Measurements from ENCODE around the gene DIAPH1.
A peak's percentile ranks its signal among the peaks of the same experiment; 100 is the strongest.

DIAPH1 gene

DNA sequence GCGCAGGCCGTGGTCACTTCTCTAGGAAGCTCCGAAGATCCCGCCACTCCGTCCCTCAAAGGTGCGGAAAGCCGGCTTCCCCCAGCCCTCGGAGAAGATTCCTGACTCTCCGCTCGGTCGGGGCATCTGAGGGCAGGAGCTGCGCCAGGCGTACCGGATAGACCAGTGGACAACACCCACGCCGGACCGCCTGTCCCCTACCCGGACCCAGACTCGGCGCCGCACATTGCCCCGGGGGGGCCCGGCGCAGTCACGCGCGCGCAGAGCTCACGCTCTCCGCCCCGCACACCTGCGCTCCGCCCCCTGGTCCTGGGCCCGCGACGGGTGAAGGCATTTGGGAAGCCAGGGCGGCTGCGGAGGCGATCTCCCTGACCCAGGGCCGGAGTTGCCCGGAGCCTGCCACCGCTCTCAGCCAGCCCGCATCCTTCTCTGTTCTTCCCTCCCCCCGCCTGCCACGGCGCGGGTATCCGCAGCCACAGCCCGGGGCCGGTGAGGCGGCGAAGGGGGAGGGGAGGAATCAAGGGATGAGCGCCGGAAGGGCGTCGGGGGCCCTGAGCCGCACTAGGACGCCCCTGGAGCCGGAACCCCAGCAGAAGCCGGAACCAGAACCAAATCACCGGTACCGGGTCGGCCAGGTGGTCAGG is 18.4 kb upstream of the DIAPH1 start (continued):
- TF ChIP-seq ZNF777 (tag by site-specific recombination; IDR thresholded peaks at IDR 0.05; ENCODE audit: borderline replicate concordance) (peak; percentile 56; the same call in 1 of the 2 replicates), HOXD13 (CRISPR knock-in tag; IDR thresholded peaks at IDR 0.05; ENCODE audit: borderline replicate concordance) (no peak), ZBTB20 (tag by site-specific recombination; IDR thresholded peaks at IDR 0.05) (peak; percentile 90), TCF7L2 (IDR thresholded peaks at IDR 0.05; ENCODE audit: borderline replicate concordance, low read depth, low read length) (no peak), SP2 (tag by site-specific recombination; IDR thresholded peaks at IDR 0.05) (peak; percentile 43), EGR2 (tag by site-specific recombination; IDR thresholded peaks at IDR 0.05; ENCODE audit: low read depth) (peak; percentile 20; the same call in 1 of the 2 replicates), YY1 (tag by site-specific recombination; IDR thresholded peaks at IDR 0.05) (0 out of 2 replicates have a peak, but pooled peaks have one; percentile 18), ZBTB8A (tag by site-specific recombination; IDR thresholded peaks at IDR 0.05) (0 out of 2 replicates have a peak, but pooled peaks have one; percentile 37), ZNF501 (tag by site-specific recombination; IDR thresholded peaks at IDR 0.05) (0 out of 2 replicates have a peak, but pooled peaks have one; percentile 36), ZNF211 (tag by site-specific recombination; IDR thresholded peaks at IDR 0.05; ENCODE audit: low read depth) (no peak), ZXDB (tag by site-specific recombination; IDR thresholded peaks at IDR 0.05) (peak; percentile 27; the same call in 1 of the 2 replicates), KLF1 (tag by site-specific recombination; IDR thresholded peaks at IDR 0.05) (peak; percentile 26; the same call in 1 of the 2 replicates), ZBTB17 (tag by site-specific recombination; IDR thresholded peaks at IDR 0.05) (peak; percentile 76), IKZF3 (tag by site-specific recombination; IDR thresholded peaks at IDR 0.05) (peak; percentile 31; the same call in 1 of the 2 replicates), ZEB2 (tag by site-specific recombination; IDR thresholded peaks at IDR 0.05) (peak; percentile 50; the same call in 1 of the 2 replicates)
- TF ChIP-seq, protein P1, sequence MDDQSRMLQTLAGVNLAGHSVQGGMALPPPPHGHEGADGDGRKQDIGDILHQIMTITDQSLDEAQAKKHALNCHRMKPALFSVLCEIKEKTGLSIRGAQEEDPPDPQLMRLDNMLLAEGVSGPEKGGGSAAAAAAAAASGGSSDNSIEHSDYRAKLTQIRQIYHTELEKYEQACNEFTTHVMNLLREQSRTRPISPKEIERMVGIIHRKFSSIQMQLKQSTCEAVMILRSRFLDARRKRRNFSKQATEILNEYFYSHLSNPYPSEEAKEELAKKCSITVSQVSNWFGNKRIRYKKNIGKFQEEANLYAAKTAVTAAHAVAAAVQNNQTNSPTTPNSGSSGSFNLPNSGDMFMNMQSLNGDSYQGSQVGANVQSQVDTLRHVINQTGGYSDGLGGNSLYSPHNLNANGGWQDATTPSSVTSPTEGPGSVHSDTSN (CRISPR knock-in tag; IDR thresholded peaks at IDR 0.05): no peak
- TF ChIP-seq, protein P2, sequence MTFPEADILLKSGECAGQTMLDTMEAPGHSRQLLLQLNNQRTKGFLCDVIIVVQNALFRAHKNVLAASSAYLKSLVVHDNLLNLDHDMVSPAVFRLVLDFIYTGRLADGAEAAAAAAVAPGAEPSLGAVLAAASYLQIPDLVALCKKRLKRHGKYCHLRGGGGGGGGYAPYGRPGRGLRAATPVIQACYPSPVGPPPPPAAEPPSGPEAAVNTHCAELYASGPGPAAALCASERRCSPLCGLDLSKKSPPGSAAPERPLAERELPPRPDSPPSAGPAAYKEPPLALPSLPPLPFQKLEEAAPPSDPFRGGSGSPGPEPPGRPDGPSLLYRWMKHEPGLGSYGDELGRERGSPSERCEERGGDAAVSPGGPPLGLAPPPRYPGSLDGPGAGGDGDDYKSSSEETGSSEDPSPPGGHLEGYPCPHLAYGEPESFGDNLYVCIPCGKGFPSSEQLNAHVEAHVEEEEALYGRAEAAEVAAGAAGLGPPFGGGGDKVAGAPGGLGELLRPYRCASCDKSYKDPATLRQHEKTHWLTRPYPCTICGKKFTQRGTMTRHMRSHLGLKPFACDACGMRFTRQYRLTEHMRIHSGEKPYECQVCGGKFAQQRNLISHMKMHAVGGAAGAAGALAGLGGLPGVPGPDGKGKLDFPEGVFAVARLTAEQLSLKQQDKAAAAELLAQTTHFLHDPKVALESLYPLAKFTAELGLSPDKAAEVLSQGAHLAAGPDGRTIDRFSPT (tag by site-specific recombination; IDR thresholded peaks at IDR 0.05): peak; percentile 28; the same call in 1 of the 2 replicates
- TF ChIP-seq, protein P3, sequence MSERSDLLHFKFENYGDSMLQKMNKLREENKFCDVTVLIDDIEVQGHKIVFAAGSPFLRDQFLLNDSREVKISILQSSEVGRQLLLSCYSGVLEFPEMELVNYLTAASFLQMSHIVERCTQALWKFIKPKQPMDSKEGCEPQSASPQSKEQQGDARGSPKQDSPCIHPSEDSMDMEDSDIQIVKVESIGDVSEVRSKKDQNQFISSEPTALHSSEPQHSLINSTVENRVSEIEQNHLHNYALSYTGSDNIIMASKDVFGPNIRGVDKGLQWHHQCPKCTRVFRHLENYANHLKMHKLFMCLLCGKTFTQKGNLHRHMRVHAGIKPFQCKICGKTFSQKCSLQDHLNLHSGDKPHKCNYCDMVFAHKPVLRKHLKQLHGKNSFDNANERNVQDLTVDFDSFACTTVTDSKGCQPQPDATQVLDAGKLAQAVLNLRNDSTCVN (tag by site-specific recombination; optimal IDR thresholded peaks at IDR 0.05): peak; percentile 93
- TF ChIP-seq, protein P4, sequence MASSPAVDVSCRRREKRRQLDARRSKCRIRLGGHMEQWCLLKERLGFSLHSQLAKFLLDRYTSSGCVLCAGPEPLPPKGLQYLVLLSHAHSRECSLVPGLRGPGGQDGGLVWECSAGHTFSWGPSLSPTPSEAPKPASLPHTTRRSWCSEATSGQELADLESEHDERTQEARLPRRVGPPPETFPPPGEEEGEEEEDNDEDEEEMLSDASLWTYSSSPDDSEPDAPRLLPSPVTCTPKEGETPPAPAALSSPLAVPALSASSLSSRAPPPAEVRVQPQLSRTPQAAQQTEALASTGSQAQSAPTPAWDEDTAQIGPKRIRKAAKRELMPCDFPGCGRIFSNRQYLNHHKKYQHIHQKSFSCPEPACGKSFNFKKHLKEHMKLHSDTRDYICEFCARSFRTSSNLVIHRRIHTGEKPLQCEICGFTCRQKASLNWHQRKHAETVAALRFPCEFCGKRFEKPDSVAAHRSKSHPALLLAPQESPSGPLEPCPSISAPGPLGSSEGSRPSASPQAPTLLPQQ (tag by site-specific recombination; IDR thresholded peaks at IDR 0.05): peak; percentile 49; the same call in 1 of the 2 replicates
- TF ChIP-seq, protein P5, sequence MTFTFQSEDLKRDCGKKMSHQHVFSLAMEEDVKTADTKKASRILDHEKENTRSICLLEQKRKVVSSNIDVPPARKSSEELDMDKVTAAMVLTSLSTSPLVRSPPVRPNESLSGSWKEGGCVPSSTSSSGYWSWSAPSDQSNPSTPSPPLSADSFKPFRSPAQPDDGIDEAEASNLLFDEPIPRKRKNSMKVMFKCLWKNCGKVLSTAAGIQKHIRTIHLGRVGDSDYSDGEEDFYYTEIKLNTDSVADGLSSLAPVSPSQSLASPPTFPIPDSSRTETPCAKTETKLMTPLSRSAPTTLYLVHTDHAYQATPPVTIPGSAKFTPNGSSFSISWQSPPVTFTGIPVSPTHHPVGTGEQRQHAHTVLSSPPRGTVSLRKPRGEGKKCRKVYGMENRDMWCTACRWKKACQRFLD (tag by site-specific recombination; IDR thresholded peaks at IDR 0.05): 0 out of 2 replicates have a peak, but pooled peaks have one; percentile 10
- TF ChIP-seq, protein P6, sequence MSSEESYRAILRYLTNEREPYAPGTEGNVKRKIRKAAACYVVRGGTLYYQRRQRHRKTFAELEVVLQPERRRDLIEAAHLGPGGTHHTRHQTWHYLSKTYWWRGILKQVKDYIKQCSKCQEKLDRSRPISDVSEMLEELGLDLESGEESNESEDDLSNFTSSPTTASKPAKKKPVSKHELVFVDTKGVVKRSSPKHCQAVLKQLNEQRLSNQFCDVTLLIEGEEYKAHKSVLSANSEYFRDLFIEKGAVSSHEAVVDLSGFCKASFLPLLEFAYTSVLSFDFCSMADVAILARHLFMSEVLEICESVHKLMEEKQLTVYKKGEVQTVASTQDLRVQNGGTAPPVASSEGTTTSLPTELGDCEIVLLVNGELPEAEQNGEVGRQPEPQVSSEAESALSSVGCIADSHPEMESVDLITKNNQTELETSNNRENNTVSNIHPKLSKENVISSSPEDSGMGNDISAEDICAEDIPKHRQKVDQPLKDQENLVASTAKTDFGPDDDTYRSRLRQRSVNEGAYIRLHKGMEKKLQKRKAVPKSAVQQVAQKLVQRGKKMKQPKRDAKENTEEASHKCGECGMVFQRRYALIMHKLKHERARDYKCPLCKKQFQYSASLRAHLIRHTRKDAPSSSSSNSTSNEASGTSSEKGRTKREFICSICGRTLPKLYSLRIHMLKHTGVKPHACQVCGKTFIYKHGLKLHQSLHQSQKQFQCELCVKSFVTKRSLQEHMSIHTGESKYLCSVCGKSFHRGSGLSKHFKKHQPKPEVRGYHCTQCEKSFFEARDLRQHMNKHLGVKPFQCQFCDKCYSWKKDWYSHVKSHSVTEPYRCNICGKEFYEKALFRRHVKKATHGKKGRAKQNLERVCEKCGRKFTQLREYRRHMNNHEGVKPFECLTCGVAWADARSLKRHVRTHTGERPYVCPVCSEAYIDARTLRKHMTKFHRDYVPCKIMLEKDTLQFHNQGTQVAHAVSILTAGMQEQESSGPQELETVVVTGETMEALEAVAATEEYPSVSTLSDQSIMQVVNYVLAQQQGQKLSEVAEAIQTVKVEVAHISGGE (tag by site-specific recombination; conservative IDR thresholded peaks at IDR 0.05; ENCODE audit: low read depth): peak; percentile 86
- TF ChIP-seq, protein P7, sequence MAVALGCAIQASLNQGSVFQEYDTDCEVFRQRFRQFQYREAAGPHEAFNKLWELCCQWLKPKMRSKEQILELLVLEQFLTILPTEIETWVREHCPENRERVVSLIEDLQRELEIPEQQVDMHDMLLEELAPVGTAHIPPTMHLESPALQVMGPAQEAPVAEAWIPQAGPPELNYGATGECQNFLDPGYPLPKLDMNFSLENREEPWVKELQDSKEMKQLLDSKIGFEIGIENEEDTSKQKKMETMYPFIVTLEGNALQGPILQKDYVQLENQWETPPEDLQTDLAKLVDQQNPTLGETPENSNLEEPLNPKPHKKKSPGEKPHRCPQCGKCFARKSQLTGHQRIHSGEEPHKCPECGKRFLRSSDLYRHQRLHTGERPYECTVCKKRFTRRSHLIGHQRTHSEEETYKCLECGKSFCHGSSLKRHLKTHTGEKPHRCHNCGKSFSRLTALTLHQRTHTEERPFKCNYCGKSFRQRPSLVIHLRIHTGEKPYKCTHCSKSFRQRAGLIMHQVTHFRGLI (tag by site-specific recombination; IDR thresholded peaks at IDR 0.05): no peak
- TF ChIP-seq, protein P8, sequence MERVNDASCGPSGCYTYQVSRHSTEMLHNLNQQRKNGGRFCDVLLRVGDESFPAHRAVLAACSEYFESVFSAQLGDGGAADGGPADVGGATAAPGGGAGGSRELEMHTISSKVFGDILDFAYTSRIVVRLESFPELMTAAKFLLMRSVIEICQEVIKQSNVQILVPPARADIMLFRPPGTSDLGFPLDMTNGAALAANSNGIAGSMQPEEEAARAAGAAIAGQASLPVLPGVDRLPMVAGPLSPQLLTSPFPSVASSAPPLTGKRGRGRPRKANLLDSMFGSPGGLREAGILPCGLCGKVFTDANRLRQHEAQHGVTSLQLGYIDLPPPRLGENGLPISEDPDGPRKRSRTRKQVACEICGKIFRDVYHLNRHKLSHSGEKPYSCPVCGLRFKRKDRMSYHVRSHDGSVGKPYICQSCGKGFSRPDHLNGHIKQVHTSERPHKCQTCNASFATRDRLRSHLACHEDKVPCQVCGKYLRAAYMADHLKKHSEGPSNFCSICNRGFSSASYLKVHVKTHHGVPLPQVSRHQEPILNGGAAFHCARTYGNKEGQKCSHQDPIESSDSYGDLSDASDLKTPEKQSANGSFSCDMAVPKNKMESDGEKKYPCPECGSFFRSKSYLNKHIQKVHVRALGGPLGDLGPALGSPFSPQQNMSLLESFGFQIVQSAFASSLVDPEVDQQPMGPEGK (tag by site-specific recombination; IDR thresholded peaks at IDR 0.05): peak; percentile 64
